ENCODE data around the gene ZNF764. TPM values are rescaled to one million over a fixed set of nuclear protein-coding genes. Genes with fewer than 3 reads are reported as not detected.

ZNF764 gene
- total RNA-seq, 1 donor from 2014 or later: 3.6 TPM

- H4K20me1 ChIP-seq (ENCODE audit: low read depth): no peaks in the 10 kb centered on the region
- no peaks in the 10 kb centered on the region for H3K9me3 ChIP-seq (ENCODE audit: low read depth)
- no peak for DNase-seq (ENCODE audit: low spot score)
- no peaks in the 10 kb centered on the region for H3K27me3 ChIP-seq
- no peak overlapping the region for H2AFZ ChIP-seq (replicated peaks)
- no peak overlapping the region for H3K4me2 ChIP-seq
- Mint-ChIP-seq H3K36me3 (peaks cover 30% of the 10 kb centered on the region), H3K27me3 (ENCODE audit: insufficient read depth, low read depth) (no peaks in the 10 kb centered on the region), H3K4me3 (no peak overlapping the region), H3K4me1 (no peaks in the 10 kb centered on the region), H3K27ac (no peak overlapping the region), H3K9me3 (peaks cover 4% of the 10 kb centered on the region)
- H3K27ac ChIP-seq: no peak overlapping the region
- H3K36me3 ChIP-seq: no peaks in the 10 kb centered on the region
- H3F3A ChIP-seq (ENCODE audit: low read depth): peaks cover 13% of the 10 kb centered on the region
- no peaks in the 10 kb centered on the region for H3K4me1 ChIP-seq
- no peak overlapping the region for H3K4me3 ChIP-seq
- peaks cover 26% of the 10 kb centered on the region for H3K79me2 ChIP-seq (ENCODE audit: low read depth)
- no peak overlapping the region for H3K9ac ChIP-seq
- TF ChIP-seq EZH2phosphoT487 (IDR thresholded peaks at IDR 0.05): no peak
- no peak for TF ChIP-seq EZH2 (IDR thresholded peaks at IDR 0.05)
- TF ChIP-seq CTCF (IDR thresholded peaks at IDR 0.05): no peak
Measured at GRCh38 chr16:30604316-30604947, 46.3 kb upstream of the ZNF764 start.

- Mint-ChIP-seq H3K9me3 (peaks cover 4% of the 10 kb centered on the region), H3K27ac (no peak overlapping the region), H3K4me1 (no peaks in the 10 kb centered on the region), H3K4me3 (no peak overlapping the region), H3K36me3 (peaks cover 30% of the 10 kb centered on the region), H3K27me3 (ENCODE audit: insufficient read depth, low read depth) (no peaks in the 10 kb centered on the region)
- no peak for DNase-seq (ENCODE audit: low spot score)
- Histone ChIP-seq H4K20me1 (ENCODE audit: low read depth) (no peaks in the 10 kb centered on the region), H3K9ac (no peak overlapping the region), H3K27me3 (no peaks in the 10 kb centered on the region), H3K4me3 (no peak overlapping the region), H3K27ac (no peak overlapping the region), H2AFZ (replicated peaks) (no peak overlapping the region), H3K79me2 (ENCODE audit: low read depth) (peaks cover 21% of the 10 kb centered on the region), H3K4me1 (no peaks in the 10 kb centered on the region), H3K36me3 (no peaks in the 10 kb centered on the region), H3F3A (ENCODE audit: low read depth) (peaks cover 13% of the 10 kb centered on the region), H3K4me2 (no peak overlapping the region), H3K9me3 (ENCODE audit: low read depth) (no peaks in the 10 kb centered on the region)
- TF ChIP-seq EZH2phosphoT487 (IDR thresholded peaks at IDR 0.05) (no peak), CTCF (IDR thresholded peaks at IDR 0.05) (no peak), EZH2 (IDR thresholded peaks at IDR 0.05) (no peak)
Measured at GRCh38 chr16:30603945-30604315, 45.8 kb upstream of the ZNF764 start.

GRCh38 chr16:30602616-30603277, 44.6 kb upstream of the ZNF764 start:
- Mint-ChIP-seq H3K4me1 (no peaks in the 10 kb centered on the region), H3K9me3 (peaks cover 4% of the 10 kb centered on the region), H3K27ac (no peak overlapping the region), H3K4me3 (no peak overlapping the region), H3K27me3 (ENCODE audit: insufficient read depth, low read depth) (no peaks in the 10 kb centered on the region), H3K36me3 (peaks cover 29% of the 10 kb centered on the region)
- H3K36me3 ChIP-seq: no peaks in the 10 kb centered on the region
- no peak overlapping the region for H3K4me3 ChIP-seq
- no peak for TF ChIP-seq CTCF (IDR thresholded peaks at IDR 0.05)
- no peak for TF ChIP-seq EZH2phosphoT487 (IDR thresholded peaks at IDR 0.05)
- no peak for TF ChIP-seq EZH2 (IDR thresholded peaks at IDR 0.05)
- no peaks in the 10 kb centered on the region for H3K27me3 ChIP-seq
- H3K79me2 ChIP-seq (ENCODE audit: low read depth): peaks cover 10% of the 10 kb centered on the region
- no peak overlapping the region for H3K4me2 ChIP-seq
- no peaks in the 10 kb centered on the region for H3K9me3 ChIP-seq (ENCODE audit: low read depth)
- peaks cover 13% of the 10 kb centered on the region for H3F3A ChIP-seq (ENCODE audit: low read depth)
- H4K20me1 ChIP-seq (ENCODE audit: low read depth): no peaks in the 10 kb centered on the region
- DNase-seq (ENCODE audit: low spot score): no peak
- H3K9ac ChIP-seq: no peak overlapping the region
- H3K4me1 ChIP-seq: no peaks in the 10 kb centered on the region
- no peak overlapping the region for H3K27ac ChIP-seq
- H2AFZ ChIP-seq (replicated peaks): no peak overlapping the region
